ENCODE data around the gene PGAP2. TPM values are rescaled to one million over a fixed set of nuclear protein-coding genes. Genes with fewer than 3 reads are reported as not detected.
A peak's percentile ranks its signal among the peaks of the same experiment; 100 is the strongest.
"Not testable (repeated sequence)": the region's sequence is repeated elsewhere in the genome, so short reads cannot be mapped to it uniquely, and the experiment has no call there.

PGAP2 gene
- total and polyA plus RNA-seq, 9 donors, result 8.7 to 29.8 (median 22.3) TPM

DNA sequence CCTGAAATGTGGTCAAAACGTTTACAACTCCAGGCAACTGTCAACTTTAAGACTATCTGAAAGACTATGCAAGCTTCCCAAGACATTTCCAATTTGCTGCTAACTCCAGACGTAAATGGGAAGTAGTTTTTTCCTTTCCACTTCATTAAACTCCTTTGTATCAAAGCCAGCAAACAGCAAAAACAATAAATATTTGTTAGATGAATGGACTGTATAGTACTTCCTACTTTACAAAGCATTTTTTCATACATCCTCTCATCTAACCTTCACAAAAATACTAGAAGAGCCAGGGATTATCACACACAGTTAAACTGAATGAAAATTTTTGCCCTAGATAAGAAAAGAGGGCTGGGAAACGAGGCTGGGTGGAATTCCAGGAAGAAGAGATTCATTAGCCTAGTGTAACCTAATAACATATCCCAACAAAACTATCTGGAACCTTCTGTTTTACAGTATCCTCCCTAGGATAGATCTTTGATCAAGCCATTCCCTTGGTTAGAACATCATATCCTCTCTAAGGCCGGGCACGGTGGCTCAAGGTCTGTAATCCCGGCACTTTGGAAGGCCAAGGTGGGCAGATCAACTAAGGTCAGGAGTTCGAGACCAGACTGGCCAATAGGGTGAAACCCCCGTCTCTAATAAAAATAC is 21.5 kb upstream of the PGAP2 start:
- H3K27ac ChIP-seq (ENCODE audit: low read length), result no peak overlapping the region

DNA sequence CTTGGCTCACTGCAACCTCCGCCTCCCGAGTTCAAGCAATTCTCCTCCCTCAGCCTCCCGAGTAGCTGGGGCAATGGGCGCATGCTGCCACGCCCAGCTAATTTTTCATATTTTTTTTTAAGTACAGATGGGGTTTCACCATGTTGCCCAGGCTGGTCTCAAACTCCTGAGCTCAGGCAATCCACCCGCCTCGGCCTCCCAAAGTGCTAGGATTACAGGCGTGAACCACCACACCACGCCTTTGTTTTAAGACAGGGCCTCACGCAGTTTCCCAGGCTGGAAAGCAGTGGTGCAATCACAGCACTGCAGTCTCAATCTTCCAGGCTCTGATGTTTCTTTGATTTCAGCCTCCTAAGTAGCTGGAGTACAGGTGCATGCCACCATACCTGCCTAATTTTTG is 14.0 kb upstream of the PGAP2 start:
- H3K4me3 ChIP-seq (ENCODE audit: low read length); H3K27me3 ChIP-seq (ENCODE audit: control insufficient read depth, insufficient read depth, low read length); H3K4me1 ChIP-seq (ENCODE audit: control insufficient read depth, insufficient read depth, low read length); DNase-seq; H3K27ac ChIP-seq (ENCODE audit: low read length); H3K9me3 ChIP-seq (replicated peaks; ENCODE audit: control insufficient read depth, low read depth, low read length): not testable (repeated sequence)
- WGBS (ENCODE audit: insufficient coverage), result 96% methylated on average over 10 of the region's 10 CpGs
- H3K36me3 ChIP-seq (ENCODE audit: control insufficient read depth, insufficient read depth, low read length), result peaks cover 24% of the 10 kb centered on the region

More for the DNA sequence above, 21.5 kb upstream of the PGAP2 start:
- Histone ChIP-seq H3K4me1 (ENCODE audit: control insufficient read depth, insufficient read depth, low read length) (no peaks in the 10 kb centered on the region), H3K27me3 (ENCODE audit: control insufficient read depth, insufficient read depth, low read length) (no peaks in the 10 kb centered on the region), H3K36me3 (ENCODE audit: control insufficient read depth, insufficient read depth, low read length) (peaks cover 10% of the 10 kb centered on the region), H3K9me3 (replicated peaks; ENCODE audit: control insufficient read depth, low read depth, low read length) (no peaks in the 10 kb centered on the region), H3K4me3 (ENCODE audit: low read length) (no peak overlapping the region)
- 93% methylated on average over 5 of the region's 8 CpGs for WGBS (ENCODE audit: insufficient coverage)
- DNase-seq, result no peak

DNA sequence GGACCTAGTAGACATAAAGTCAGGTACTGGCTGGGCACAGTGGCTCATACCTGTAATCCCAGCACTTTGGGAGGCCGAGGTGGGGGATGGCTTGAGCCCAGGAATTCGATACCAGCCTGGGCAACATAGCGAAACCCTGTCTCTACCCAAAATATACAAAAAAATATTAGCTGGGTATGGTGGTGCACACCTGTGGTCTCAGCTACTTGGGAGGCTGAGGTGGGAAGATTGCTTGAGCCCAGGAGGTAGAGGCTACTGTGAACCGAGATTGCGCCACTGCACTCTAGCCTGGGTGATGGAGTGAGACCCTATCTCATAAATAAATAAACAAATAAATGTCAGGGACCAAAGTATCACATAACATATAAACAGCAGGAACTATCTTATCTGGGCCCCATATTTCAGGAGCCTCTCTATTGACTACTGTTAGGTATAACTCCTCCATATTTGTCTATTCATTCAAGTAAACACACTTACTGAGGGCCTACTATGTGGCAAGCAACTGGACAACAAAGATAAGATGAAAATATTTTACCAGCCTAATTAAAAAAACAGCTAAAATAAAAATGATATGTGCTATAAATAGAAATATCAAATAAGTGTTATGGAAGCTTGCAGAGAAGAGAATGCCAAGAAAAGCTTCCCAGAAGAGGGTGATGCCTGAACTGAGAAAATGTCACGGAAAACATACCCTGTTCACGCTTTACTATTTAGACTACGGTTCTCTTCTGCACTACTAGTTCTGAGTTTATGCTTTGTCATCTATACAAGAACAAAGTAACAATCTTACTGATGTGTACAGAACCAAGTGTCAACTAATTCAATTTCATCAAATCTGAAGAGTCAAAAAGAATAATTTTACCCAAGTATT is 13.0 kb upstream of the PGAP2 start:
- WGBS (ENCODE audit: insufficient coverage), result no CpG with 5 or more reads among the region's 8 CpGs
- Histone ChIP-seq H3K27ac (ENCODE audit: low read length) (no peak overlapping the region), H3K4me3 (ENCODE audit: low read length) (peak overlapping the region; percentile 100), H3K4me1 (ENCODE audit: control insufficient read depth, insufficient read depth, low read length) (peaks cover 8% of the 10 kb centered on the region), H3K27me3 (ENCODE audit: control insufficient read depth, insufficient read depth, low read length) (no peaks in the 10 kb centered on the region), H3K36me3 (ENCODE audit: control insufficient read depth, insufficient read depth, low read length) (peaks cover 24% of the 10 kb centered on the region), H3K9me3 (replicated peaks; ENCODE audit: control insufficient read depth, low read depth, low read length) (no peaks in the 10 kb centered on the region)
- no peak for DNase-seq

DNA sequence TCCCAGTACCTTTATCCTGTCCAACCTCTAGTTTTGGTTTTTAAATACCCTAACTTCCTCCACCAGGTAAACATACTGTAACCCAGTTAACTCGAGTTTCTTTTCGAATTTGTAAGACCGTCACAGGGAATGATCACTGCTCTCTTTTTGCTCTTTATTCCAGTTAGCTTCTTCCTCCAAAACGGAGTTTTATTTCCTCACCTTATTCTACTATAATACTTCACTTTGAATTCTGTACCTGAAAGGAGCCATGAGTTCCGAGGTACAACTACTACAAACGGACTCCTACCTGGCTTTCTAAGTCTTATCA is 12.4 kb upstream of the PGAP2 start:
- no peak overlapping the region for H3K27ac ChIP-seq (ENCODE audit: low read length)
- no peaks in the 10 kb centered on the region for H3K27me3 ChIP-seq (ENCODE audit: control insufficient read depth, insufficient read depth, low read length)
- peaks cover 8% of the 10 kb centered on the region for H3K4me1 ChIP-seq (ENCODE audit: control insufficient read depth, insufficient read depth, low read length)
- peaks cover 24% of the 10 kb centered on the region for H3K36me3 ChIP-seq (ENCODE audit: control insufficient read depth, insufficient read depth, low read length)
- H3K9me3 ChIP-seq (replicated peaks; ENCODE audit: control insufficient read depth, low read depth, low read length), result no peaks in the 10 kb centered on the region
- DNase-seq, result no peak
- WGBS (ENCODE audit: insufficient coverage), result 65% methylated on average over 6 of the region's 6 CpGs
- H3K4me3 ChIP-seq (ENCODE audit: low read length), result peak overlapping the region; percentile 100

DNA sequence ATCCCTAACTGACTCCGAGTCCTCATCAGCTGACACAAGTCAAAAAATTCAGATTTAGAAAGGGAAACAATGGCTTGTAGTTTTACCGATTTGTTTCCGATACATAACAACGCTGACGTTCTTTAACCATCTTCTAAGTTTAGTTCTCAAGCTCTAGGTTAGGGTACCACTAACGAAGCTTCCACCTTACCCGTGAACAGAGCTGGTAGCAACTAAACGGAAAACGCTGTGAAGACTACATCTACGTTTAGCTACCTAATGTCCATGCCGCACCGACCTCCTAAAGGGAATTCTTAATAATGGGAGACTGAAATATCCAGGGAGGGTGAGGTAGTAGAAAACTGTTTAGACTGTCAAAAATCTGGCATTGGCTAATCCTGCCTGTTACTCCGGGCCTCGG is 12.0 kb upstream of the PGAP2 start:
- no peaks in the 10 kb centered on the region for H3K27me3 ChIP-seq (ENCODE audit: control insufficient read depth, insufficient read depth, low read length)
- H3K9me3 ChIP-seq (replicated peaks; ENCODE audit: control insufficient read depth, low read depth, low read length), result no peaks in the 10 kb centered on the region
- peak overlapping the region; percentile 93 for H3K27ac ChIP-seq (ENCODE audit: low read length)
- peaks cover 21% of the 10 kb centered on the region for H3K36me3 ChIP-seq (ENCODE audit: control insufficient read depth, insufficient read depth, low read length)
- H3K4me3 ChIP-seq (ENCODE audit: low read length), result peak overlapping the region; percentile 100
- WGBS (ENCODE audit: insufficient coverage), result 36% methylated on average over 3 of the region's 14 CpGs
- peaks cover 8% of the 10 kb centered on the region for H3K4me1 ChIP-seq (ENCODE audit: control insufficient read depth, insufficient read depth, low read length)
- no peak for DNase-seq

DNA sequence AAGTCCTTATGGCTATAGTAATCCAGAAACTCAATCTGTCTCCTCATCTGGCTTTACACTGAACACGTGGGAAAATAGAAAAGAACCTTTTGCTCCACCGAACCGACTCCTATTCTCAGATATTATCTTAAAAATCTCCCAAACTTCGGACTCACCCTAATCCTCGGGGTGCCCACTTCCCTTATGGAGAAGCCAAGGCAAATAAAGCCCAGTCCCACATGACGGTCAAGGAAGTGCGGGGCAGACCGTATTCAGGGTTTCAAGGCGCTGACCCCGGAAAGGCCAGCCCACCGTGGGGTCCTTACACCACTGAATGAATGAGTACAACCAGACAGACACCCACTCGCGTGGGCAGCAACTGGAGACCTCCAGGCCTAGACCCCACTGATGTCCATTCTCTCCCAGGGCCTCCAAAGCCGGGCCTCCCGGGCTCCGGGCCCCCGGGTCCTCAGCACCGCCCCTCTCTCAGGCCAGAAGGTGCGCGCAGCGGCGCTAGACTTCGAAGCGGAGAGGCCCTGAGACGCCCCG is 11.5 kb upstream of the PGAP2 start:
- 0% methylated on average over 14 of the region's 26 CpGs for WGBS (ENCODE audit: insufficient coverage)
- H3K9me3 ChIP-seq (replicated peaks; ENCODE audit: control insufficient read depth, low read depth, low read length), result no peaks in the 10 kb centered on the region

DNA sequence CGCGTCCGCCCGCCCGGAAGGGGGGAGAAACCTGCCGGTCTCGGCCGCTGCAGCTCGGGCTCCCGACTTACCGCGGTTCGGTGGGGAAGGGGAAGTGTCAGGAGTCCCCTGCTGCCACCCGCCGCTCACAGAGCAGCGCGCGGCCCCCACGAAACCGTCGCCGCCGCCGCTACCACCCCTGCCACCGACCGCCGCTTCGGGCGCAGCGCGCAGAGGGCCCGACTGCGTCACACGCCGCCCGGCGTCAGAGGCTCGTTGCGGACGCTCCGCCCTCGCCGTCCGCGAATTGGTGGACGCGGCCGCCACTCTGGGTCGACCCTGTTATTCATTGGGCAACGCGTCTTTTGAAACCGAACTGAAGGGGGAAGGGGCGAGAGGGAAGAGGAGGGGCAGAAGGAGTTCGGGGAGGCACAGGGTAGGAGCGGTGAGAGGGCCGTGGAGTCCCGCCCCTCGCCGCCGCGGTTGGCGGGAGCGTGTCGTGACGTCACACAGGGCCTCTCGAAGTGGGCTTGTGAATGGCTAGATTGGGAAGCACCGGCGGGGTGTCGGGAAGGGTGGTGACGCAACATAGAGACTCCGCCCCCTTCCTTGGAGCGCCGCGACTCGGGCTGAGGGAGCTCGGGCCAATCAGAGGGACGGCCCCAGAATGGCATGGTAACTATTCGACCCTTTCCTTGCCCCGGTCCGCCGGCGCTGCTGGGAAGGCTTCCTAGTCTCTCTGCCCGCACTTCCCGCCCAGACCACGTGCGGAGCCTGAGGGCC is 10.8 kb upstream of the PGAP2 start, which contains the start of gene NUP98:
NUP98 (minus strand) TSS at position 226 of the 762 bp plus-strand sequence. CDS start 15,437 bp downstream, outside the sequence.
- Histone ChIP-seq H3K9me3 (replicated peaks; ENCODE audit: control insufficient read depth, low read depth, low read length) (no peaks in the 10 kb centered on the region), H3K27me3 (ENCODE audit: control insufficient read depth, insufficient read depth, low read length) (no peaks in the 10 kb centered on the region), H3K27ac (ENCODE audit: low read length) (peak within 1 kb of the TSS; percentile 95), H3K36me3 (ENCODE audit: control insufficient read depth, insufficient read depth, low read length) (peaks cover 15% of the 10 kb centered on the region), H3K4me3 (ENCODE audit: low read length) (peak within 1 kb of the TSS; percentile 100), H3K4me1 (ENCODE audit: control insufficient read depth, insufficient read depth, low read length) (peaks cover 8% of the 10 kb centered on the region)
- DNase-seq, result peak; percentile 100
- WGBS (ENCODE audit: insufficient coverage), result under 1% methylated on average over 85 of the region's 86 CpGs

More for the DNA sequence above, 11.5 kb upstream of the PGAP2 start:
- Histone ChIP-seq H3K27ac (ENCODE audit: low read length) (peak overlapping the region; percentile 93), H3K27me3 (ENCODE audit: control insufficient read depth, insufficient read depth, low read length) (no peaks in the 10 kb centered on the region), H3K36me3 (ENCODE audit: control insufficient read depth, insufficient read depth, low read length) (peaks cover 18% of the 10 kb centered on the region), H3K4me3 (ENCODE audit: low read length) (peak overlapping the region; percentile 100), H3K4me1 (ENCODE audit: control insufficient read depth, insufficient read depth, low read length) (peaks cover 8% of the 10 kb centered on the region)
- no peak for DNase-seq

DNA sequence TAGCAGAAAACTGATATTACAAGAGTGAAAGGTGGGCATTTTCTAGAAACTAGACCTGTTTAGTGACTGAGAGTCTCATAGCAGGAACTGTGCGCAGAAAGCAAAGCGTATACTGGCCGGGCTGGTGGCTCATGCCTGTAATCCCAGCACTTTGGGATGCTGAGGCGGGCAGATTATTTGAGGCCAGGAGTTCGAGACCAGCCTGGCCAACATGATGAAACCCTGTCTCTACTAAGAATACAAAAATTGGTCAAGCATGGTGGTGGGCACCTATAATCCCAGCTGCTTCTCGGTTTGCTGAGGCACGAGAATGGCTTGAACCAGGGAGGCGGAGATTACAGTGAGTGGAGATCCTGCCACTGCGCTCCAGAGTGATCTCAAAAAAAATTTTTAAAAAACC is 9.2 kb upstream of the PGAP2 start:
- H3K9me3 ChIP-seq (replicated peaks; ENCODE audit: control insufficient read depth, low read depth, low read length), result no peaks in the 10 kb centered on the region
- H3K4me1 ChIP-seq (ENCODE audit: control insufficient read depth, insufficient read depth, low read length), result peaks cover 8% of the 10 kb centered on the region
- H3K36me3 ChIP-seq (ENCODE audit: control insufficient read depth, insufficient read depth, low read length), result no peaks in the 10 kb centered on the region
- H3K4me3 ChIP-seq (ENCODE audit: low read length), result no peak overlapping the region
- H3K27ac ChIP-seq (ENCODE audit: low read length), result no peak overlapping the region
- H3K27me3 ChIP-seq (ENCODE audit: control insufficient read depth, insufficient read depth, low read length), result no peaks in the 10 kb centered on the region
- DNase-seq, result no peak
- 94% methylated on average over 7 of the region's 9 CpGs for WGBS (ENCODE audit: insufficient coverage)

DNA sequence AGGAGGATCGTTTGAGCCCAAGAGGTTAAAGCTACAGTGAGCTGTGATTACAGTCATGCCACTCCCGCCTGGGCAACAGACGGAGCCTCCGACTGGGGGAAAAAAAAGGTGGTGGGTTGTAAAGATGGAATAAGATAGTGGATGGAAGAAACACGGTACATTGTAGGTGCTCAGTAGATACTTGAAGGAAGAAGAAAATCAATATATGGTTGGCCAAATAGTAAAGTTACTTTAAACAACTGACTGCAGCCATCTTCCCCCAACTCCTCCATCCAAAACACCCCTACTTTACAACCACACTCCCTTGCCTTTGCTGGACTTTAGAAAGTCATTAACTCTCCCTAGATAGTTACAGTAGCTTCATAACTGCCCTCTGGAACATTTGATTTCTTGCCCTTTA is 8.5 kb upstream of the PGAP2 start:
- peaks cover 8% of the 10 kb centered on the region for H3K4me1 ChIP-seq (ENCODE audit: control insufficient read depth, insufficient read depth, low read length)
- WGBS (ENCODE audit: insufficient coverage), result 80% methylated on average over 3 of the region's 5 CpGs

More for the DNA sequence above, 8.5 kb upstream of the PGAP2 start:
- DNase-seq, result no peak
- Histone ChIP-seq H3K4me3 (ENCODE audit: low read length) (no peak overlapping the region), H3K27ac (ENCODE audit: low read length) (no peak overlapping the region), H3K27me3 (ENCODE audit: control insufficient read depth, insufficient read depth, low read length) (no peaks in the 10 kb centered on the region), H3K9me3 (replicated peaks; ENCODE audit: control insufficient read depth, low read depth, low read length) (no peaks in the 10 kb centered on the region), H3K36me3 (ENCODE audit: control insufficient read depth, insufficient read depth, low read length) (no peaks in the 10 kb centered on the region)
